ENCODE data around the gene RNF20.

GRCh38 chr9:101485924-101486692, 47.5 kb upstream of the RNF20 start:
- TF ChIP-seq CTCF (IDR thresholded peaks at IDR 0.05; ENCODE audit: insufficient read depth, low read length) (no peak), POLR2AphosphoS5 (IDR thresholded peaks at IDR 0.05; ENCODE audit: low read depth) (no peak), REST (IDR thresholded peaks at IDR 0.05; ENCODE audit: insufficient replicate concordance, low read depth) (no peak), GABPA (IDR thresholded peaks at IDR 0.05; ENCODE audit: low read depth) (no peak), SPI1 (IDR thresholded peaks at IDR 0.05; ENCODE audit: borderline replicate concordance, low read depth) (no peak)
